HG02763 (cell line): ENCODE data around the gene PHACTR1.
"Not testable (repeated sequence)": the region's sequence is repeated elsewhere in the genome, so short reads cannot be mapped to it uniquely, and the experiment has no call there.

Experiments
- ATAC-seq: cut with Tn5 transposase; IDR thresholded peaks from one replicate; pipeline ENCODE4 v1.9.1; 2021; ENCODE audit warnings: mild to moderate bottlenecking, moderate library complexity; ENCODE audit not compliant: unreplicated experiment

The PHACTR1 gene

GRCh38 chr6:13217206-13217905 is 500.8 kb downstream of the PHACTR1 start:
- ATAC-seq, result no peak

DNA sequence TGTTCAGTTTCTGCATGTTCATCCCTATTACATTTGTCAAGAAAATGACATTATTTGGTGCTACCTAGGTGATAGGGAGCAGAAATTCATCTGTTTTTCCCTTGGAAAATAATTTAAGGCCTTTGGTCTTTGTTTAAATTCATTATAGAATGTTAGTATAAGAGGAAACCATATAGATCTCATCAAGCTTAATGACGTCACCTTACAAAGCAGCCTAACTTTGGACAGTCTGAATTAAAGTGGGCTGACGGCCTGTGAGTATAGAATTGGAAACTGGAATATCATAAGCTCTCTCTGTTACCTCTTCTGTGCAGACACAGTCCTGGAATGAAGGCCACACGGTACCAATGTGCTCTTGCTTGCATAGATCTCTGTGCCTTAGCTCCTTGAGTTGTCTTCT is 503.7 kb downstream of the PHACTR1 start:
- no peak for ATAC-seq

DNA sequence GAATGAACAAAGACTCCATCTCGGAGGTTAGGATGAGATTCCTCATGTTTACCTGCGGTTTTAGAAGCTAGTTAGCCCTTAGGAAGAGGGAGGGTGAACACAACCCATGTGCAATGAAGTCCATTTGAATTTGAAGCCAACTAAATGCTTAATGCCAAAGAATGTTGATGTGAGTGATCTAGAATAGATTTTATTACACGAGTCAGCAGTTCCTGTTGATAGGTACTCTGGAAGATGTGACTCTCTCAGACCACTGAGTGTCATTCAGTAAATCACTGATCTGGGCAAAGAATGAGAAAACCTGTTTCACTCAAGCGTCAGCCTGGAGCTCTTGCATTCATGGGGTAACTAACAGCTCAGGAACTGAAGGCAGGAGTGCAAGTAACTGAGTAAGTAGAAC is 505.5 kb downstream of the PHACTR1 start:
- no peak for ATAC-seq

GRCh38 chr6:13226071-13226470 is 509.5 kb downstream of the PHACTR1 start:
- ATAC-seq, result no peak

DNA sequence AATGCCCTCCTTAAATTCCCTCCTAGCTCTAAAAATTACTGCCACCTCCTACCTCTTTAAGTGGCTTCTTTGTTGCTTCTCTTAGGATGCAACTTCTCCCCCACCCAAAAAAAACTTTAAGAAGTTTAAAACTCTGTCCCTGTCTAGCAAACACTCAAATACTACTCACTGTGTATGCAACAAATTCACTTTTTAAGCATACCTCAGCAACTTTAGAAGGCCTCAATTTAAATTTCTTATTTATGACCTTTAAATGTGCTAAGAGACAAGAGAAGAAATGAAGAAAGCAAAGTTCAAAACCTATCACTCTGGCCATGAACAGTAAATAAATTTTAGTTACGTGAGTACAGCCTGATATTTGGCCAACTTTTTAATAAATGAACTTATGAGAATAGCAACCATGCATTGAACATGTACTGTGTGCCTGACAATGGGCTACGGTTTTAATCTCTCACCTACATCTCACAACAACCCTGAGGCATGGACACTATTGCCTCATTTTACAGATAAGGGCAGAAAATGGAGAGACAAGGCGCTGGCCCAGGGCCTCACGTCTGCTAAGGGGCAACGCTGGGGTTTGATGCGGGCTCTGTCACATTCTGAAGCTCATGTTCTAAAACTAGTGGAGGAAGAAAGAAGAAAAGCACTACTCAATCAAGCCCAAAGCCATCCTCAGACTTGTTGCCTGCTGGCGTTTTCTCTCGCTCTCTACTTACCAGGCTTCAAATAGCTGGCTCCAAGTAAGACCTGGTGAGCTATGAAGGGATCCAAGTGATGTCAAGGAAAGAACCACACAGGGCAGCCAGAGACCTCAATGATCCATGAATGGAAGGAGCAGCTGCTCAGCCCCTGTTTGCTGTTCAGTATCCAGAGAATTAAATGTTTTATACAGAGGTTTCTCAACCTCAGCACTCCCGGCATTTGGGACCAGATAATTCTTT is 512.0 kb downstream of the PHACTR1 start:
- ATAC-seq, result no peak

GRCh38 chr6:13229205-13230085 is 512.9 kb downstream of the PHACTR1 start:
- ATAC-seq, result peak; percentile 79

- ATAC-seq, result no peak
Measured at GRCh38 chr6:13233106-13233505, 516.5 kb downstream of the PHACTR1 start.

DNA sequence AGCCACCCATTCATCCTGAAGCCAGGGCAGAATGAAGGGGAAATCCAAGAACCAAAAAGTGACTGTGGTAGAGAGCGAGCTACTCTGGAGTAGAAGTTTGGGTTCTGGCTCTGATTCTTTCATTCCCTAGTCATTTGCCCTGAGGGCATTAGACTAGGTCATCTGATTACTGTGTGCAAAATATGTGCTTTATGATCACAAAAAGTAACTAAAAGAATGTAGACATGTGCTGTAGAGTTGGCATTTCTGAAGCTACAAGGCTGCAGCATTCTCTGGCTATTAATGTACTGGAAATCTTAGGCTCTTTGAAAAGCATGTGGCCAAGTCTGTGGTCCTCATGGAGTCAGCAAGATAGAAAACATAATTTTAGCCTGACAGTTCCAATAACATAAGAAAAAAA is 517.6 kb downstream of the PHACTR1 start:
- no peak for ATAC-seq

DNA sequence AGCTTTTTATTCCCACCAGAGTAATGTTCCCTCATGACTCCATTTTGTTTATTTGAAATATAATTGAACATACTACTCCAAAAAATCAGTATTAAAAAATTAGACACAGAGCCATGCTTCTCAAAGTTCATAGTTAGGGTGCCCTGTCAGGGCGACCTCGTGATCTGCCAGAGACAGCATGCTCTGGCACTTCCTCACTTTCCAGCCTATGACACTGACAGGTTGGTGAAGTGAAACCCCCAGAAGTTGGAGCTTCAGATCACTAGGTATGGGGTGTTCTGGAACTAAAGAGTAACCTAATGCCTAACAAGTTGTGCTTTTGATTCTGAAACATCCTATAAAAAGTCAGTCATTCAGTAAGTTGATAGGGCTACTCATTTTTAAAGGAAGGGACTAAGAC is 518.8 kb downstream of the PHACTR1 start:
- ATAC-seq, result no peak

- no peak for ATAC-seq
Measured at GRCh38 chr6:13237318-13237717, 520.8 kb downstream of the PHACTR1 start.

GRCh38 chr6:13238017-13238416 is 521.5 kb downstream of the PHACTR1 start:
- ATAC-seq, result no peak

- no peak for ATAC-seq
Measured at GRCh38 chr6:13238640-13239216, 522.2 kb downstream of the PHACTR1 start.

GRCh38 chr6:13239530-13240455 is 523.2 kb downstream of the PHACTR1 start:
- ATAC-seq, result no peak

DNA sequence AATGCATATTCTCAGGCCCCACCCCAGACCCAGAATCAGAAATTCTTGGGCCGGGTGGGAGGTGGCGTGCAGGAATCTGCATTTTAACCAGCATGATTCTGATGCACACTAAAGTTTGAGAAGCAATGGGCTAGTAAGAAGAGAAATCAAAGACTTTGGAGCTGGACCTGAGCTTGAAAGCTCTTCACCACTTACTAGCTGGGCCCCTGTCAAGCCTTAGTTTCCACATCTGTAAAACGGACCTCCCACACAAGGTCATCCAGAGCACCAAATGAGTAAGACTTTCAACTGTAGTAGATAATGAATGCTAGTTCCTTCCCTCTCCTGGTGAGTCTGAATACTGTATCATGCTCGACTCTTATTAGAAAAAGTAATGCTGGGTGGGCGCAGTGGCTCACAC is 524.8 kb downstream of the PHACTR1 start:
- no peak for ATAC-seq

DNA sequence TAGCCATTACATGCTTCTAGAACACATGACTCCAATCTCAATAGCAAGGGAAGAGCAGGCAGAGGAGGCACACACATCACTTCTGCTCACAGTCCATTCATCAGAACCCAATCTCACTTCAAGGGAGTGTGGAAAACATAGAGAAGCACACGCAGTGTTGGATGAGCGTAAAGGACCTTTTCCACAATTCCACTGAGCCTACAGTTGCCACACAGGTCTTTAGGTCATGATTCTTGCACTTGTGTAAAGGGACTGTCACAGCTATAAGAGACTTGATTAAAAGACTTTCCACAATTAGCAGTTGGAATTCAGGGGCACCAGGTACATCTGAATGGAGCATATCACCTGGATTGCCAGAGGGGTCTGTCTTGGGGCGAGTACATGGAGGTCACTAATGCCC is 525.6 kb downstream of the PHACTR1 start:
- ATAC-seq, result no peak

- no peak for ATAC-seq
Measured at GRCh38 chr6:13242590-13242989, 526.0 kb downstream of the PHACTR1 start.

GRCh38 chr6:13243033-13243432 is 526.5 kb downstream of the PHACTR1 start:
- ATAC-seq, result no peak

GRCh38 chr6:13243745-13244144 is 527.2 kb downstream of the PHACTR1 start:
- not testable (repeated sequence) for ATAC-seq

GRCh38 chr6:13247627-13248026 is 531.1 kb downstream of the PHACTR1 start:
- no peak for ATAC-seq

DNA sequence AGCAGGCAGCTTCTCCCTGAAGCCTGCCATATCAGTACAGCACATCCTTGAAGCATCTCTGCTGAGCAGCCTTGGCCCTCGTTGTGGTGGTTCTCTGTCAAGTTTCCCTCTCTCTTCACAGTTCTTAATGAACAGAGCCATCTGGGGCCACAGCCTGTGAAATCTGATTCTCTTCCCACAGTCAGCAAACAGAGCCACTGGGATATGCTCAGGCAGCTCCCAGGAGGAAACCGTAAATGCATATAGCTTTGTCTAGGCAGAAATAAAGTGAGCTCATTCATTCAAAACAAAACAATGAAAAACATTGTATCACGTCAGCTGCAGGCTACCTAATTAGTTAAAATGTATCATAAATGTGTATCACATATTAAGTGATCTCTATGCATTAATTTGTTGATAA is 531.5 kb downstream of the PHACTR1 start:
- no peak for ATAC-seq
